VCaP (cell line): ENCODE data around the gene SERPINB1.

Experiments
- H3K27ac ChIP-seq: fragments of 450-650 bp; 2 replicates; pipeline ENCODE4 v1.5.1; 2017
- TF ChIP-seq, protein P1 (sequence below): fragments of 450-650 bp; conservative IDR thresholded peaks from 2 replicates; pipeline ENCODE4 v1.5.1; 2017; ENCODE audit warnings: mild to moderate bottlenecking, moderate library complexity

SERPINB1 gene

GRCh38 chr6:2784061-2784460, 57.6 kb downstream of the SERPINB1 start:
- TF ChIP-seq, protein P1, sequence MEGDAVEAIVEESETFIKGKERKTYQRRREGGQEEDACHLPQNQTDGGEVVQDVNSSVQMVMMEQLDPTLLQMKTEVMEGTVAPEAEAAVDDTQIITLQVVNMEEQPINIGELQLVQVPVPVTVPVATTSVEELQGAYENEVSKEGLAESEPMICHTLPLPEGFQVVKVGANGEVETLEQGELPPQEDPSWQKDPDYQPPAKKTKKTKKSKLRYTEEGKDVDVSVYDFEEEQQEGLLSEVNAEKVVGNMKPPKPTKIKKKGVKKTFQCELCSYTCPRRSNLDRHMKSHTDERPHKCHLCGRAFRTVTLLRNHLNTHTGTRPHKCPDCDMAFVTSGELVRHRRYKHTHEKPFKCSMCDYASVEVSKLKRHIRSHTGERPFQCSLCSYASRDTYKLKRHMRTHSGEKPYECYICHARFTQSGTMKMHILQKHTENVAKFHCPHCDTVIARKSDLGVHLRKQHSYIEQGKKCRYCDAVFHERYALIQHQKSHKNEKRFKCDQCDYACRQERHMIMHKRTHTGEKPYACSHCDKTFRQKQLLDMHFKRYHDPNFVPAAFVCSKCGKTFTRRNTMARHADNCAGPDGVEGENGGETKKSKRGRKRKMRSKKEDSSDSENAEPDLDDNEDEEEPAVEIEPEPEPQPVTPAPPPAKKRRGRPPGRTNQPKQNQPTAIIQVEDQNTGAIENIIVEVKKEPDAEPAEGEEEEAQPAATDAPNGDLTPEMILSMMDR = no peak
- H3K27ac ChIP-seq = no peak overlapping the region

DNA sequence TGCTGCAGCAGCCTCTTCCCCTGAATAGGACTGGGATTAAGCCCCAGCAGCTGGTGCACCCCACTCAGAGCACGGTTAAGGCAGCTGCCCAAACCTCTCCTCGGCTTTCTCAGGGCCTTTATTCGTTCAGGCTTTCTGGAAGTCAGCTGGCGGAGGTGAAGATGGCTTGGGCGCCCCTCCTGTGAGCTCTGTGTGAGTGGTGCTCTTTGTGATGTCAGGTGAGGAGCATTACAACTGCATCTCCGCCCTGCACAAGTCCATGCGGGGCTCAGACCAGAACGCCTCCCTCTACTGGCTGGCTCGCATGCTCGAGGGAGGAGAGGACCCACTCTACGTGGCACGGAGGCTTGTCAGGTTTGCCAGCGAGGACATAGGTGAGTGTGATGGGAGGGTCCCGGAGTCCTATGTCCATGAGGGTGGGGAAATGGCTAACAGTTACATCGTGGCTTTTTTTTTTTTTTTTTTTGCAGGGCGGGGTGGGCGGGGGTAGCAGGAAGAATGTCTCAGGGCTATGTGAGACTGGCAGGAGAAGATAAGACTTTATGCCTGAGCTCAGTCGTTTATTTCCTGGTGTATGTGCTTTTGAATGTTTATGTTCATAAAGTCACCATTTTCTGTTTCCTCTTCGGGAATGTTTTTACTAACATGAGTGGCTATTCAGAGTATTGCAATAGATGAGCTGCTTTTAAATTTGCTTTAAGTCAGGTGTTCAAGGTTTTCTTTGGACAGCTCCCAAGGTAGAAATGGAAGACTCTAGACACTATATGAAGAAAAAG, 58.3 kb downstream of the SERPINB1 start:
- no peak overlapping the region for H3K27ac ChIP-seq
- TF ChIP-seq, protein P1 = no peak; the same call in 1 of the 2 replicates

GRCh38 chr6:2782825-2783187, 58.9 kb downstream of the SERPINB1 start:
- no peak overlapping the region for H3K27ac ChIP-seq
- TF ChIP-seq, protein P1 = no peak

- TF ChIP-seq, protein P1 = no peak
- no peak overlapping the region for H3K27ac ChIP-seq
Observed at GRCh38 chr6:2782356-2782708, 59.3 kb downstream of the SERPINB1 start.
